HG03060 (cell line): ENCODE measurements around the gene NCKAP5.
"Not testable (repeated sequence)": the region's sequence is repeated elsewhere in the genome, so short reads cannot be mapped to it uniquely, and the experiment has no call there.

ENCODE experiments used
- ATAC-seq: cut with Tn5 transposase; IDR thresholded peaks from one replicate; pipeline ENCODE4 v1.9.1; 2021; ENCODE audit warnings: low read depth, moderate number of reproducible peaks; ENCODE audit not compliant: unreplicated experiment

Gene NCKAP5

DNA sequence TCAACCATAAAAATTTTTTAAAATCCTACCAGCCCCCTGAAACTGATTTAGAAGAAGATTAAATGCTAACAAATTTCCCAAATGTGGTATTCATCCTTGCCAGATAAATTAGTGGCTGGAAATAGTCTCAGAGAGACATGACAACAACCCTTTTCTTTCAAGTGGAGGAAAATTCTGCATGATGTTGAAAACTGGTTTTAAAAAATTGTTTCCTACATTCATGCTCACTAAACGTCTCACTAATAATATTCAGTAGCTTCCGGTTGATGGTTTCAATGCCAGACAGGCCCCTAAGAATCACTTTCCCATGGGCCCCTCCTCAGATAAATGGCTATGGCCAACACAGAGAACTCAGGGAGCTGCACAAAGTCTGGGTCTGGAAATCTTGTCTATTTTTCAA lies 43.2 kb downstream of the NCKAP5 start:
- no peak for ATAC-seq

- ATAC-seq = no peak
Observed at GRCh38 chr2:133523406-133523805, 44.9 kb downstream of the NCKAP5 start.

GRCh38 chr2:133522204-133522603 lies 46.1 kb downstream of the NCKAP5 start:
- no peak for ATAC-seq

DNA sequence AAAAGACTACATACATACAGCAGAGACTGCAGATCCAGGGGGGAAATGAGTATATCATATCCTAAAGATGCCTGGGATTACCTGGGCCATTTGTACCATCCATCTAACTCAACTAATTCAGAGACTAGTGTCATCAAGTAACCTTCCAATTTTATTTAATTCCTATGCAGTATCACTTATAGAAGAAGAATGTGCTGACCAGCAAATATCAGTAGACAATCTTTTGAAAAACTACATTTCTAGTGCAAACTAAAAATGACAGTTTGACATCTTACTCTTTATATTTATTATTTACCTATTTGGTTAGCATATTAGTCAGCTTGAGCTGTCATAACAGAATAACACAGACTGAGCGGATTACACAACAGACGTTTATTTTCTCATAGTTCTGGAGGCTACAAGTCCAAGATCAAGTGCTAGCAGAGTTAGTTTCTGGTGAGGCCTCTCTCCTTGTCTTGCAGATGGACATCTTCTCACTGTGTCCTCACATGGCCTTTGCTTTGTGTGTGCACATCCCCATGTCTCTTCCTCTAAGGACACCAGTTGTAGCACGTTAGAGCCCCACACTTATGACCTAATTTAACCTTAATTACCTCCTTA lies 47.0 kb downstream of the NCKAP5 start:
- no peak for ATAC-seq

- not testable (repeated sequence) for ATAC-seq
Observed at GRCh38 chr2:133519677-133520076, 48.6 kb downstream of the NCKAP5 start.

DNA sequence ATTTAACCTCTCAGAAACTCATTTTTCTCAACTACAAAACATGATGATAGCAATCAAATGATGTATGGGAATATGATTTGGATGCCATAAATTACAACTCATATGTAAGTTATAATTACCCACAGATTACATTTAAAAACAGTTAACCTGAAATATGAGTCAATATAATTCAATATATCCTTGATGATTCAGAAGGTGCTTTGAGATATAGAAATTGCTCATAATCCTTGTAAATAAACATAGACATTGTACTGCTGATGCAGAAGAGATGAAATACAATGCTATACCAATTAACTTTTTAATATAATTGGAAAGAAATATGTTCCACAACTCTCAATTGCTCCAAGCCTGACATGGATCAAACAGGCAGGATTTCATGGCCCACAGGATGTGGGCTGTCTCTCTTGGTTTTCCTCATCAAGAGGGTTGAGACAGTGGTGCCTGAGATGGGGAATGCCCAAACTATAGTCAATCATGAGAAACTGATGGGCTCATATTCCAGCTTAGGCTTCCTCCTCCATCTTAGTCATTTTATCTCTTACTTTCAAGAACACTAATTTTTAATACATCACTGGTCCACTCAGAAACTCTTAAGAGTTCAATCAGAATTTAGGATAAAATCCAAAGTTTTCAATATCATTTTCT lies 49.4 kb downstream of the NCKAP5 start:
- ATAC-seq = no peak

DNA sequence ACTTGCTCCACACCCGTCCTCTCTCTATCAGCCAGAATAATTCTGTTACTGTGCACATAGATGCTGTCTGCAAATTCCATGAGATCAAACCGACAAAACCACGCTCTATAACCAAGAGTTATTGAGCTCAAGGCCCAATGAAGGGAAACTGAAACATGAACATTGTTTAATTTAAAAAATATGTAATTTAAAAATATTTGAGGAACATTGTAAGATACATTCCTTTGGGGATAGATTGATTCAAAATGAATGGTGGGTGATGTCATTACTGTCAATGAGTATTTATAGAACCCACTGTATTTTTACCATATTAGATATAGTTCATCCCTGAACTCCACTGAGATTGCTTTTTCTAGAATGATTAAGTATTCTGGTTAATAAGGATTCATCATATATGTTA lies 50.4 kb downstream of the NCKAP5 start:
- no peak for ATAC-seq

GRCh38 chr2:133516405-133517026 lies 51.7 kb downstream of the NCKAP5 start:
- ATAC-seq = no peak

- no peak for ATAC-seq
Observed at GRCh38 chr2:133515271-133515670, 53.0 kb downstream of the NCKAP5 start.

GRCh38 chr2:133513893-133514292 lies 54.4 kb downstream of the NCKAP5 start:
- no peak for ATAC-seq

- ATAC-seq = no peak
Observed at GRCh38 chr2:133512121-133512520, 56.1 kb downstream of the NCKAP5 start.

- ATAC-seq = no peak
Observed at GRCh38 chr2:133511679-133512078, 56.6 kb downstream of the NCKAP5 start.

DNA sequence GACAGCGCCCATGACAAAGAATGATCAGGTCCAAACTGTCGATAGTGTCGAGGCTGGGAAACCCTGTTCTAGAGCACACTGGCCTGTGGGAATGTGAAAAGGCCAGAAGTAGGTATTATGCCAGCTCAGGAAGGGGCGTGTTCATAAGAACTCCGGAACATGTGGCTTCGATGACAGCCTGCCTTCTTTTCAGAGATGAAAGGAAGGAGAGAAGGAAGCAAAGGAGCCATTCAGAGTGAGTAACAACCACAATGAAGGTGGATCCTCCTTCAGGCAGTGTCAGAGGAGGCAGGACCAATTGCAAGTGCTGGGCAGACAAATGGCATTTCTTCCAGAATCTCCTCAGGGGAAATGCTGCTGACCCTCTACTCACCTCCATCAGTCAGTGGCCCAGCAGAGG lies 58.5 kb downstream of the NCKAP5 start:
- ATAC-seq = no peak

DNA sequence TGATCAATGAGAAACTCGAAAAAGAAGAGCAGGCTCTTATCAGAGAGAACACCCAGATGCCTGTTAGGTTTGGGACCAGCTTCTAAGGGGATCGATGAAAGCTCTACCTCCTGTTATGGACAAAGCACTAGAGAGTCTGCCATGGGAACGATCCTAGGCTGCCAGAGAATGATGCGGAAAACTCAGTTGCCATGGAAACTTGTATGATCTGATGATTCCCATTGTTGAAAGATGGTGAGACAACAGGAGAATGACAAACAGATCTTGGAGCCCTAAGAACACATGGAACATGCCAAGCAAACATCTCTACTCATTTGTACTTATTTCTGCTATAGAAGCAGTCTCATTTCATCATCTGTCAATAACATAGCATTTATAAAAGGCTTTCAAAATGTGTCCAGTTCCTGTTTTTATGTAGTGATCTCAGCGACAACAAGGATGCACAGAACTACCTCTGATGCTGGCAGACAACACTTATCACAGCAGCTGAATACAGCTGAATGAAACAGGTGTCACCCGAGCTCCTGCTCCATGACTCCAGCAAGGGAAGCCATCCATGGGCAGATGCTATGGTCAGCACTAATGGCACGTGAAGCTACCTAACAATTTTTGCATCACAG lies 59.6 kb downstream of the NCKAP5 start:
- ATAC-seq = no peak

DNA sequence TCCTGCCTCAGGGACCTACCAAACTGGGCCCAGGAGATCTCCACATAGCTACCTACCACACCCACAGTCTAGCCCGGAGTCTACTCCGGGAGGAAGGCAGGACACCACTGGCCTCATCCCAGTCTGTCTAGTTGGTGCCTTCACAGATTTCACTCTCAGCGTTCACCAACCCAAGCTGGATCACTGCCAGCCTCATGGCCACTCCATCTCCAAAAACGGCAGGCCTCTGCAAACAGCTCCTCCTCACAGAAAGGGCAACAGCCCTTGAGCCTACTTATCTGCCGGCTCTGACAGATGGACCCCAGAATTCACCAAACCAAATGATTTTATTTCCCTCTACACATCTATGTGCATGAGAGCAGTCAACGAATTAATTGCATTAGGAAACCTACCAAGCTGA lies 61.3 kb downstream of the NCKAP5 start:
- ATAC-seq = no peak

GRCh38 chr2:133504566-133505505 lies 63.4 kb downstream of the NCKAP5 start:
- ATAC-seq = no peak

DNA sequence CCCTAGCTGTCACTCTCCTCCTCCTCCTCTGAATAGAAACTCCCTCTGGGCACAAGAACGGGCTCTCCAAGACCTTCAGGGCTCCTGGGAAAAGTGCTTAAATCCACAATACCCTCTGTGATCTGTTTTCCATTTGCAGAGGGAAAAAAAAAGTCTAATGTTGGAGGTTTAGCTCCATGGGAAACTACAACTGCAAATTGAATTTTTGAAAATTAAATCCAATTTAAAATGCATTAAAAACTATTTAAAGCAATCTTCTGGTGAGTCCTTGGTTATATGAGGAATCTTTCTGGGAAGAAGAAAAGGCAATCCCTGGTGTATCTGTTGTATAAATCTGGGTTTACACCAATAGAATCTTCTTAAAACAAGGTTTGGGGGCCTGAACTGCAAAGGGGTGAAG lies 64.3 kb downstream of the NCKAP5 start:
- ATAC-seq = no peak

- peak; percentile 54 for ATAC-seq
Observed at GRCh38 chr2:133503323-133503722, 64.9 kb downstream of the NCKAP5 start.

DNA sequence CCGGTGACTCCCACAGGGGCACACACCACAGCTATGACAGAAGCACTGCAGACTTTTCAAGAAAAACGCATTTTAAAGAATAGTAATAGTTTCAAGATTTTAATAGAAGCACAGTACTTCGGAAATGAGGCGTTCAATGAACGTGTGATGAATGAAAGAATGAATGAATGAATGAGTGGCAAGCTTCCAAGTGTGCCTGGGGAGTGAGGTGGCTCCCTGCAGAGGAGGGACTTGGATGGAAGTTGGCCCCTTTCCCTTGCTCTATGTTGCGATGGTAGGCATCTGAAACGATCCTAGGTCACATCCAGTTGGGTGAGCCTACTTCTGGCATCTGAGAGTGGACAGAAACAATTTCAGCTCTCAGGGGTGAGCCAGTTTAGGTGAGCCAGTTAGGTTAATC lies 65.6 kb downstream of the NCKAP5 start:
- ATAC-seq = no peak

GRCh38 chr2:133500917-133501316 lies 67.3 kb downstream of the NCKAP5 start:
- no peak for ATAC-seq
